SU-DHL-6 (cell line): ENCODE data around the gene IDH2.

Source experiments
- H2AFZ ChIP-seq: fragments of 200-600 bp; sonication (generic); 2 replicates; pipeline ENCODE4 v1.6.1; 2014; ENCODE audit warnings: low read depth, mild to moderate bottlenecking, moderate library complexity, mixed read lengths, antibody characterized with exemption, low read length; ENCODE audit not compliant: severe bottlenecking
- H3F3A ChIP-seq: fragments of 200-600 bp; shearing (Covaris generic); 2 replicates; pipeline ENCODE4 v1.6.0; 2016; ENCODE audit warnings: antibody characterized with exemption, mild to moderate bottlenecking; ENCODE audit not compliant: insufficient read depth
- H3K27ac ChIP-seq: fragments of 200-600 bp; sonication (generic); 2 replicates; pipeline ENCODE4 v1.5.1; 2016; ENCODE audit warnings: low read depth, mild to moderate bottlenecking, low read length, moderate library complexity, mixed read lengths
- H3K27me3 ChIP-seq: fragments of 200-600 bp; sonication (generic), shearing (Covaris generic); 2 replicates; pipeline ENCODE4 v1.6.0; 2014; ENCODE audit warnings: mild to moderate bottlenecking, low read length
- H3K36me3 ChIP-seq: fragments of 200-600 bp; sonication (generic); 2 replicates; pipeline ENCODE4 v1.6.1; 2014; ENCODE audit warnings: mild to moderate bottlenecking, low read length, mixed read lengths
- H3K4me2 ChIP-seq: fragments of 300-600, 200-600 bp; shearing (Covaris generic), sonication (generic); 2 replicates; pipeline ENCODE4 v1.6.0; 2014; ENCODE audit warnings: low read length, low read depth, mild to moderate bottlenecking; ENCODE audit not compliant: poor library complexity, severe bottlenecking
- H3K4me3 ChIP-seq: fragments of 200-600 bp; sonication (generic); 2 replicates; pipeline ENCODE4 v1.5.1; 2014; ENCODE audit warnings: antibody characterized with exemption, low read length, mild to moderate bottlenecking, mixed read lengths; ENCODE audit not compliant: insufficient read depth, poor library complexity, severe bottlenecking
- H3K79me2 ChIP-seq: fragments of 200-600 bp; sonication (generic); 2 replicates; pipeline ENCODE4 v1.6.1; 2014; ENCODE audit warnings: mild to moderate bottlenecking, low read length, moderate library complexity; ENCODE audit not compliant: insufficient read depth
- H3K9ac ChIP-seq: fragments of 200-600 bp; sonication (generic); 2 replicates; pipeline ENCODE4 v1.7.0; 2014; ENCODE audit warnings: mild to moderate bottlenecking, low read length
- H3K9me2 ChIP-seq: fragments of 200-600 bp; sonication (generic); replicated peaks from 2 replicates; pipeline ENCODE4 v1.6.1; 2014; ENCODE audit warnings: low read length; ENCODE audit not compliant: insufficient read depth
- H3K9me3 ChIP-seq: fragments of 200-600 bp; sonication (generic); 2 replicates; pipeline ENCODE4 v1.6.1; 2014; ENCODE audit warnings: low read length, mixed read lengths; ENCODE audit not compliant: insufficient read depth
- H4K20me1 ChIP-seq: fragments of 200-600 bp; sonication (generic); 2 replicates; pipeline ENCODE4 v1.6.1; 2014; ENCODE audit warnings: low read depth, mild to moderate bottlenecking, antibody characterized with exemption, low read length, moderate library complexity, mixed read lengths
- EZH2phosphoT487 ChIP-seq: fragments of 200-600 bp; sonication (generic), shearing (Covaris generic); conservative IDR thresholded peaks from 2 replicates; pipeline ENCODE4 v1.6.1; 2018; ENCODE audit warnings: mild to moderate bottlenecking, antibody characterized with exemption, low read length, moderate library complexity, mixed read lengths
- TF ChIP-seq, protein P1 (sequence below): fragments of 200-600 bp; sonication (generic); IDR thresholded peaks from one replicate; pipeline ENCODE4 v1.5.1; 2017; ENCODE audit warnings: antibody characterized with exemption, mild to moderate bottlenecking, low read length, moderate library complexity; ENCODE audit not compliant: insufficient read depth, poor library complexity, severe bottlenecking

Gene IDH2

DNA sequence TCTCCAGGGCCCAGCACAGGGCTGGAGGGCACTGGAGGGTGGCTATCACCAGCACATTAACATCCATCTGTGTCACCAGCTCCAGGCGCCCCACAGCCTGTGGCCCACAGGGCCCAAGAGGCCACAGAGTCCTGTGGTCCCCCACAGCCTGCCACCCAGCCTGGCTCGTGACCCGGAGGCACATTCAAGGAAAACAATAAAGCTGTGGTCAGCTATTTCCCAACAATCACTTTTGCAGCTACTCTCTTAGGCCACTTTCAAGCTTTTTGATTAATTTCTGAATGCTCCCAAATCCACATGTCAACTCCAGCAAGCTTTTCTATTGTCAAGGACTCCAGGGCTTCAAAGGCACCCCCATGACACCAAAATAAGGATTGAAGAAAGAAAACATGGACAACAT is 16.7 kb downstream of the IDH2 start:
- Histone ChIP-seq H3K36me3 (no peaks in the 10 kb centered on the region), H4K20me1 (no peaks in the 10 kb centered on the region), H3K9ac (no peak overlapping the region)

DNA sequence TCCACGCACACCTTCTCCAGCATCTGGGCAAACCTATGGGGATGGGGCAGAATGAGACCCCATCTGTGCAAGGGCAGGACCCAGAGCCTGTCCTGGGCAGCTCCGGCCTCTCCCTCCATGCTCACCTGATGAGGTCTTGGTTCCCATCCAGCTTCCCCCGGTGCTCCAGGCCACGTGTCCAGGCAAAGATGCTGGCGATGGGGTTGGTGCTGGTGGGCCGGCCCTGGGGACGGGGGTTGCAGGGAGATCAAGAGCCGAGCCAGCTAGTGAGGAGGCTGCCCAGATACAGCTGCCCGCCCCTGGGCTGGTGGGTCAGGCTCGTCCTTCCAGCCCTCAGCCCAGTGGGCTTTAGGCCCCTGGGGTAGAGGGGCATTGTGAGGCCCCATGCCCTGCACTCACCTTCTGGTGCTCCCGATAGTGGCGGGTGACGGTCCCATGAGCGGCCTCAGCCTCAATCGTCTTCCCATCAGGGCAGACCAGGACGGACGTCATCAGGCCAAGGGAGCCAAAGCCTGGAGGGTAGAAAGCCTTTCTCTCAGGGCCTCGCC is 17.3 kb downstream of the IDH2 start:
- Histone ChIP-seq H3K27ac (no peak overlapping the region), H3K9me3 (no peaks in the 10 kb centered on the region), H2AFZ (no peak overlapping the region), H3K4me2 (no peak overlapping the region), H3K27me3 (no peaks in the 10 kb centered on the region), H4K20me1 (no peaks in the 10 kb centered on the region), H3K9me2 (no peaks in the 10 kb centered on the region), H3F3A (no peaks in the 10 kb centered on the region), H3K36me3 (no peaks in the 10 kb centered on the region), H3K79me2 (no peaks in the 10 kb centered on the region), H3K9ac (no peak overlapping the region), H3K4me3 (no peak overlapping the region)
- no peak for TF ChIP-seq EZH2phosphoT487
- TF ChIP-seq, protein P1, sequence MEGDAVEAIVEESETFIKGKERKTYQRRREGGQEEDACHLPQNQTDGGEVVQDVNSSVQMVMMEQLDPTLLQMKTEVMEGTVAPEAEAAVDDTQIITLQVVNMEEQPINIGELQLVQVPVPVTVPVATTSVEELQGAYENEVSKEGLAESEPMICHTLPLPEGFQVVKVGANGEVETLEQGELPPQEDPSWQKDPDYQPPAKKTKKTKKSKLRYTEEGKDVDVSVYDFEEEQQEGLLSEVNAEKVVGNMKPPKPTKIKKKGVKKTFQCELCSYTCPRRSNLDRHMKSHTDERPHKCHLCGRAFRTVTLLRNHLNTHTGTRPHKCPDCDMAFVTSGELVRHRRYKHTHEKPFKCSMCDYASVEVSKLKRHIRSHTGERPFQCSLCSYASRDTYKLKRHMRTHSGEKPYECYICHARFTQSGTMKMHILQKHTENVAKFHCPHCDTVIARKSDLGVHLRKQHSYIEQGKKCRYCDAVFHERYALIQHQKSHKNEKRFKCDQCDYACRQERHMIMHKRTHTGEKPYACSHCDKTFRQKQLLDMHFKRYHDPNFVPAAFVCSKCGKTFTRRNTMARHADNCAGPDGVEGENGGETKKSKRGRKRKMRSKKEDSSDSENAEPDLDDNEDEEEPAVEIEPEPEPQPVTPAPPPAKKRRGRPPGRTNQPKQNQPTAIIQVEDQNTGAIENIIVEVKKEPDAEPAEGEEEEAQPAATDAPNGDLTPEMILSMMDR: no peak

More for the DNA sequence above, 16.7 kb downstream of the IDH2 start:
- Histone ChIP-seq H3K27ac (no peak overlapping the region), H3K79me2 (no peaks in the 10 kb centered on the region), H3K4me2 (no peak overlapping the region), H3F3A (no peaks in the 10 kb centered on the region), H3K4me3 (no peak overlapping the region), H3K27me3 (no peaks in the 10 kb centered on the region), H3K9me3 (no peaks in the 10 kb centered on the region), H2AFZ (no peak overlapping the region), H3K9me2 (no peaks in the 10 kb centered on the region)
- TF ChIP-seq, protein P1: no peak
- TF ChIP-seq EZH2phosphoT487: no peak

DNA sequence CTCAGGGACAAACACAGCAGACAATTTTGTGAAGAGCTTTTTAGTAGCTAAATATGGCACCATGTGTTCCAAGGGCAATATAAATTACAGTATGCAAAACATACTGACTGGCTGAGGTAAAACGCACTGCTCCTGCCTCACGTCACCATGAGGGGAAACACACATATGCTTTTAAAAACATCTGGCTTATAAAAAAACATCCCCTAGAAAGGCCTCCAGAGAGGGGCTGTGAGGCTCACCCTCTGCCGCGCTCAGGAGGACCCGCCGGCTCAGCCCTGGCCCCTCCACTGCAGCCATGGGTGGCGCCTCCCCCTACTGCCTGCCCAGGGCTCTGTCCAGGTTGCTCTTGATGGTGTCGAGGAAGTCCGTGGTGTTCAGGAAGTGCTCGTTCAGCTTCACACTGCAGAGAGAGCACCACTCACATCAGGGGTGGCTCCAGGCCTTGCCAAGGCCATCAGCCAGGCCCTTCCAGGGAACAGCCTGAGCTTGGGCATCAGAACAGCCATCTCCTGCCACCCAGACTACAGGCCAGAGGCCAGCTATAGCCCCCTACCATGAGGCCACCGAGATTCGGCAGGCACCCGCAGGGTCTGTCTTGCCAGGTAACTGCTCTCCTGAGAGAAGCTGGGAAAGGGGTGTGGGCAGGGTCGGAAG is 18.2 kb downstream of the IDH2 start:
- peak overlapping the region; percentile 39 for H3K4me2 ChIP-seq
- H2AFZ ChIP-seq: no peak overlapping the region
- H3K4me3 ChIP-seq: no peak overlapping the region
- no peaks in the 10 kb centered on the region for H3K36me3 ChIP-seq
- no peaks in the 10 kb centered on the region for H3K9me2 ChIP-seq
- H3K79me2 ChIP-seq: no peaks in the 10 kb centered on the region
- H3K27ac ChIP-seq: peak overlapping the region; percentile 66
- H3K27me3 ChIP-seq: no peaks in the 10 kb centered on the region
- TF ChIP-seq, protein P1: no peak
- no peak for TF ChIP-seq EZH2phosphoT487
- no peak overlapping the region; the same call in 1 of the 2 replicates for H3K9ac ChIP-seq
- H3F3A ChIP-seq: no peaks in the 10 kb centered on the region
- H3K9me3 ChIP-seq: no peaks in the 10 kb centered on the region
- no peaks in the 10 kb centered on the region for H4K20me1 ChIP-seq
